Measurements from ENCODE around the gene KCNH1. TPM values are rescaled to one million over a fixed set of nuclear protein-coding genes. Genes with fewer than 3 reads are reported as not detected.

Gene KCNH1
- total RNA-seq, 6 experiments from 2014 or later, result 0.90 to 1.8 (median 1.5) TPM

DNA sequence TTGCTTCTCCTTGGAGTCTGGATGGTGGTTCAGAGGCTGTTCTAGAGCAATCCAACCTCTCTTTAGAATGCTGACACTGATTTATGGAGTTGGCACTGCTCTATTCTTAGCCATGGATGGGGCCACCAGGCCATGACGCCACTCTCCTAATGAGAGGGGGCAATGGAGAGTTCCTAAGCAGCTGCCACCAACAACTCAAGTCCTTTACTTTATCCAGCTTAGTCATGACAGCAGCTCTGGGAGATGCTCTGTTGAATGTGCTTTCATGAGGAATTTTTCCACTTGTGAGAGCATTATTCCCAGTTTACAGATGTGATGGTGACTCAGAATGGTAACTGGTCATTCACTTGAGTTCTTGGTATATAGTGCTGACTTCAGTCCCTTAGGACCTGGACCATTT, 438.9 kb downstream of the KCNH1 start:
- Mint-ChIP-seq H3K27ac (no peak overlapping the region), H3K27me3 (ENCODE audit: insufficient read depth) (no peaks in the 10 kb centered on the region; the same call in 1 of the 2 replicates)
- DNase-seq, result no peak

DNA sequence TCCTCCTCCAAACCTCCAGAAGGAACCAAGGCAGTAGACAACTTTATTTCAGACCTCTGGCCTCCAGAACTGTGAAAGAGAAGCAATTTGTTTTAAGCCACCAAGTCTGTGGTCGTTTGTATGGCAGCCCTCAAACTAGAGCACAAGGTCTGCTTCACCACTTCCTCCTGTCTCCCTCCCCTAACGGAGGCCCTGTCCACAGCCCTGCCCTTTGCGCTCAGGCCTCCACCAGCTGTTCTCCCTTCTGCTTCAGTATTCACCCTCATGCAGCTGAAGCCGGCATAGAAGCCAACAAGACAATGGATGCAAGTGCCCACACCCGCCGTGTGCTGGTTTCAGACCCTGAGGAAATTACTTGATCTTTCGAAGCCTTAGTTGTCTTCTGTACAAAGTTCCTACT, 441.2 kb downstream of the KCNH1 start:
- Mint-ChIP-seq H3K36me3 (ENCODE audit: low read depth) (no peaks in the 10 kb centered on the region), H3K27me3 (ENCODE audit: insufficient read depth) (no peaks in the 10 kb centered on the region; the same call in 1 of the 2 replicates), H3K4me1 (ENCODE audit: low read depth) (peaks cover 34% of the 10 kb centered on the region), H3K9me3 (no peaks in the 10 kb centered on the region), H3K4me3 (no peak overlapping the region), H3K27ac (no peak overlapping the region)
- DNase-seq, result no peak
- TF ChIP-seq, protein P1, sequence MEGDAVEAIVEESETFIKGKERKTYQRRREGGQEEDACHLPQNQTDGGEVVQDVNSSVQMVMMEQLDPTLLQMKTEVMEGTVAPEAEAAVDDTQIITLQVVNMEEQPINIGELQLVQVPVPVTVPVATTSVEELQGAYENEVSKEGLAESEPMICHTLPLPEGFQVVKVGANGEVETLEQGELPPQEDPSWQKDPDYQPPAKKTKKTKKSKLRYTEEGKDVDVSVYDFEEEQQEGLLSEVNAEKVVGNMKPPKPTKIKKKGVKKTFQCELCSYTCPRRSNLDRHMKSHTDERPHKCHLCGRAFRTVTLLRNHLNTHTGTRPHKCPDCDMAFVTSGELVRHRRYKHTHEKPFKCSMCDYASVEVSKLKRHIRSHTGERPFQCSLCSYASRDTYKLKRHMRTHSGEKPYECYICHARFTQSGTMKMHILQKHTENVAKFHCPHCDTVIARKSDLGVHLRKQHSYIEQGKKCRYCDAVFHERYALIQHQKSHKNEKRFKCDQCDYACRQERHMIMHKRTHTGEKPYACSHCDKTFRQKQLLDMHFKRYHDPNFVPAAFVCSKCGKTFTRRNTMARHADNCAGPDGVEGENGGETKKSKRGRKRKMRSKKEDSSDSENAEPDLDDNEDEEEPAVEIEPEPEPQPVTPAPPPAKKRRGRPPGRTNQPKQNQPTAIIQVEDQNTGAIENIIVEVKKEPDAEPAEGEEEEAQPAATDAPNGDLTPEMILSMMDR (IDR thresholded peaks at IDR 0.05), result no peak

More for the DNA sequence above, 438.9 kb downstream of the KCNH1 start:
- Mint-ChIP-seq H3K4me3 (no peak overlapping the region), H3K9me3 (no peaks in the 10 kb centered on the region), H3K36me3 (ENCODE audit: low read depth) (no peaks in the 10 kb centered on the region), H3K4me1 (ENCODE audit: low read depth) (peaks cover 14% of the 10 kb centered on the region; the same call in 1 of the 2 replicates)
- TF ChIP-seq, protein P1 (IDR thresholded peaks at IDR 0.05), result no peak

DNA sequence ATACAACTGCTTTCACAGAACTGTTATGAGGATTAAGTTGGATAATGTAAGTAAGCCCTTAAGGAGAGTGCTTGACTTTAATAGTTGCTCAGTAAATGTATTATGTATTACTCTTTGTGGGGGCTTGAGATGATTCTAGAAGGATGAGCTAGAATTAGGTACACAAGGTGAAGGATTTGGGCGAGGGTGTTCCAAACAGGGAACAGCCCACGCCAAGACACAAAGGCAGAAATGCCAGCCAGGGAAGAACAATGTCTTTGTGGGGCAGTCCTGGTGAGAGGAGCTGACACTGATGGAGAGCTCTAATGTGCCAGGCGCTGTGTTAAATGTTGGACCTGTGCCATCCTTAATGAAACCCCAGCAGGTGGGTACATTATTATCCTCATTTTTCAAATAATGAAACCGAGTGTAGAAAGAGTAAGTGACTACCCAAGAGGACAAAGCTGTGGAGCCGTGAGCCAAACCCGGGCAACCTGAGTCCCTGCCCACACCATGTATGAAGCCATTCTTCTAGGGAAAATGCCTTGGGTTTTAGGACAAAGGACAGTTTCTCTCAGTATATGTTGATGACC, 442.8 kb downstream of the KCNH1 start:
- no peak for DNase-seq
- TF ChIP-seq, protein P1 (IDR thresholded peaks at IDR 0.05), result no peak
- H3K9me3 Mint-ChIP-seq, result no peaks in the 10 kb centered on the region
- no peak overlapping the region for H3K4me3 Mint-ChIP-seq
- no peak overlapping the region for H3K27ac Mint-ChIP-seq
- H3K27me3 Mint-ChIP-seq (ENCODE audit: insufficient read depth), result no peaks in the 10 kb centered on the region; the same call in 1 of the 2 replicates
- no peaks in the 10 kb centered on the region for H3K36me3 Mint-ChIP-seq (ENCODE audit: low read depth)
- H3K4me1 Mint-ChIP-seq (ENCODE audit: low read depth), result peaks cover 42% of the 10 kb centered on the region

DNA sequence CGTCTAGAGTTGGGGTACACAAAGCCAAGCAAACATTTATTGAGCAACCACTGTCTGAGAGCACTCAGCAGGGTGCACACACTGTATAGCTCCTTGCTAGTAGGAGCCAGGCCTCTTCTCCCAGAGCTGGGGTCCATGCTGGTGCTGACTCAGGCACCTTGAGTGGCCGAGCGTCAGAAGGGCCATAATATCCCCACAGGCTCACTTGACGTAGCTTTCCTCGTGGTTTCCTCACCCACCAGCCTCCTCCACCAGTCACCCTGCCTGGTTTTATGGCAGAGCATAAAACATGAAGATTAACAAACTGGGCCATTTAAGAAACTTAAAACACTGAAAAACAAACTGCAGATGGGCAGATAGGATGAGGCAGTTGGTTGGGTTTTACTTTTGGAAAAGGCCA, 443.7 kb downstream of the KCNH1 start:
- H3K9me3 Mint-ChIP-seq, result no peaks in the 10 kb centered on the region
- H3K27ac Mint-ChIP-seq, result no peak overlapping the region
- no peak overlapping the region for H3K4me3 Mint-ChIP-seq
- no peaks in the 10 kb centered on the region for H3K36me3 Mint-ChIP-seq (ENCODE audit: low read depth)
- no peak for DNase-seq
- H3K27me3 Mint-ChIP-seq (ENCODE audit: insufficient read depth), result no peaks in the 10 kb centered on the region
- TF ChIP-seq, protein P1 (IDR thresholded peaks at IDR 0.05), result no peak
- H3K4me1 Mint-ChIP-seq (ENCODE audit: low read depth), result peaks cover 41% of the 10 kb centered on the region

DNA sequence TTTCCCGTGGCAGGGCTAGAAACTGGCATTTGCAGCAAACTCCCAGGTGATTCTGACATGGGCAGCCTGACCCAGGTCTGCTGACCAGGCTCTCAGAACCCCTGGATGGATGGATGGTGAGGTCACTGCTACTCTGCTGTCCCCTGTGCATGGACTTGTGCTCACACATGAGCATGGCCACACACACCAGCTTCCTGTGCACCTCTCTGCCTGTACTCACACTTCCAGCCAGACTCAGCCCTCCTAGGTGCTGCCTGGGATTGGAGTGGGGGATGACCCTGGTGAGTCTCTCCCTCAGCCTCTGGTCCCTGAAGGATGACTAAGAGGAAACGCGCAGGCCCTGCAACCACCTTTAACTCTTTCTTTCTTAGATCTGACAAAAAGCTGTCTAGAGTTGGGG, 444.1 kb downstream of the KCNH1 start:
- Mint-ChIP-seq H3K9me3 (no peaks in the 10 kb centered on the region), H3K36me3 (ENCODE audit: low read depth) (no peaks in the 10 kb centered on the region), H3K4me1 (ENCODE audit: low read depth) (peaks cover 41% of the 10 kb centered on the region), H3K4me3 (no peak overlapping the region), H3K27me3 (ENCODE audit: insufficient read depth) (no peaks in the 10 kb centered on the region), H3K27ac (no peak overlapping the region)
- TF ChIP-seq, protein P1 (IDR thresholded peaks at IDR 0.05), result no peak
- DNase-seq, result no peak

All from HFFc6 (cell line).